Tibial artery (tissue), 4 donors: ENCODE measurements around the gene DTX3L.

Experiments
- DNase-seq, 2 donors: peaks; one replicate each; pipeline ENCODE4 v3.0.0-alpha.2; 2019
- H3K27ac ChIP-seq, 2 donors: fragments of 200-600 bp; sonication (generic) in 1 of 2; 1 replicate in 1 of 2; 2 replicates in 1 of 2; pipeline ENCODE4 v1.5.1; 2018 to 2019; ENCODE audit warnings: mild to moderate bottlenecking in 1 of 2
- H3K27me3 ChIP-seq, 2 donors: fragments of 200-600 bp; sonication (generic) in 1 of 2; one replicate each; pipeline versions ENCODE4 v1.5.1 to v1.6.0; 2016 to 2019
- H3K36me3 ChIP-seq, 3 donors: fragments of 200-600 bp; sonication (generic) in 2 of 3; one replicate each; pipeline ENCODE4 v1.5.1; 2016 to 2019; ENCODE audit warnings: mild to moderate bottlenecking in 2 of 3
- H3K4me1 ChIP-seq, 4 donors: fragments of 200-600 bp; sonication (generic) in 2 of 4; 1 replicate in 3 of 4; 2 replicates in 1 of 4; pipeline ENCODE4 v1.5.1; 2016 to 2019
- H3K4me3 ChIP-seq, 2 donors: fragments of 200-600 bp; sonication (generic) in 1 of 2; 1 replicate in 1 of 2; 2 replicates in 1 of 2; pipeline ENCODE4 v1.5.1; 2018 to 2019; ENCODE audit warnings: mild to moderate bottlenecking in 2 of 2
- H3K9me3 ChIP-seq, 3 donors: fragments of 200-600 bp; sonication (generic) in 1 of 3; one replicate each; pipeline ENCODE4 v1.5.1; 2016 to 2019
- intact Hi-C: fragments of 100-400 bp; cut with DNase I; formaldehyde crosslinking; loops from one replicate; pipeline ENCODE4 v1.15.0; 2023; ENCODE audit warnings: low total_unique reads
- TF ChIP-seq, protein P1 (sequence below), 2 experiments: fragments of 200-600 bp in 1 of 2; fragments of 450-650 bp in 1 of 2; IDR thresholded peaks; one replicate each; pipeline ENCODE4 v1.5.1; 2017 to 2019; ENCODE audit warnings: antibody characterized with exemption in 2 of 2, mild to moderate bottlenecking in 1 of 2, moderate library complexity in 1 of 2

The DTX3L gene

DNA sequence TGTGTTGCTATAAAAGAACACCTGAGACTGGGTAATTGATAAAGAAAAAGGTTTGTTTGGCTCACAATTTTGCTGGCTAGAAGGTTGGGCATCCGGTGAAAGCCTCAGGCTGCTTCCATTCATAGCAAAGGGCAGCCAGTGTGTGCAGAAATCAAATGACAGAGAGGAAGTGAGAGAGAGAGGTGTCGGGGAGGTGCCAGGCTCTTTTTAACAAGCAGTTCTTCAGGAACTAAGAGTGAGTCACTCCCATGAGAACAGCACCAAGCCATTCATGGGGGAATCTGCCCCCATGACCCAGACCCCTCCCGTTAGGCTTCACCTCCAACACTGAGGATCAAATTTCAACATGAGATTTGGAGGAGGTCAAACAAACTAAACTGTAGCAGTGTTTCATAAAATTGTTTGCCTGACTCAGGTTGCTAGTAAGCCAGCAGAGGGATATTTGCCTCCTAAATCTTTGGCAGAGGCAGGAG, 8.8 kb downstream of the DTX3L start:
- Histone ChIP-seq H3K4me3 (no peak overlapping the region), H3K36me3 (peaks cover 25 to 59% (median 41%) of the 10 kb centered on the region in 3 donors), H3K27ac (no peak overlapping the region), H3K27me3 (peaks cover 0 to 5% of the 10 kb centered on the region in 2 donors), H3K4me1 (peaks cover 0 to 7% (median 3%) of the 10 kb centered on the region in 4 donors), H3K9me3 (no peaks in the 10 kb centered on the region)
- intact Hi-C loops, result no loop called here
- TF ChIP-seq, protein P1, sequence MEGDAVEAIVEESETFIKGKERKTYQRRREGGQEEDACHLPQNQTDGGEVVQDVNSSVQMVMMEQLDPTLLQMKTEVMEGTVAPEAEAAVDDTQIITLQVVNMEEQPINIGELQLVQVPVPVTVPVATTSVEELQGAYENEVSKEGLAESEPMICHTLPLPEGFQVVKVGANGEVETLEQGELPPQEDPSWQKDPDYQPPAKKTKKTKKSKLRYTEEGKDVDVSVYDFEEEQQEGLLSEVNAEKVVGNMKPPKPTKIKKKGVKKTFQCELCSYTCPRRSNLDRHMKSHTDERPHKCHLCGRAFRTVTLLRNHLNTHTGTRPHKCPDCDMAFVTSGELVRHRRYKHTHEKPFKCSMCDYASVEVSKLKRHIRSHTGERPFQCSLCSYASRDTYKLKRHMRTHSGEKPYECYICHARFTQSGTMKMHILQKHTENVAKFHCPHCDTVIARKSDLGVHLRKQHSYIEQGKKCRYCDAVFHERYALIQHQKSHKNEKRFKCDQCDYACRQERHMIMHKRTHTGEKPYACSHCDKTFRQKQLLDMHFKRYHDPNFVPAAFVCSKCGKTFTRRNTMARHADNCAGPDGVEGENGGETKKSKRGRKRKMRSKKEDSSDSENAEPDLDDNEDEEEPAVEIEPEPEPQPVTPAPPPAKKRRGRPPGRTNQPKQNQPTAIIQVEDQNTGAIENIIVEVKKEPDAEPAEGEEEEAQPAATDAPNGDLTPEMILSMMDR (IDR thresholded peaks at IDR 0.05), result no peak
- DNase-seq, result no peak

DNA sequence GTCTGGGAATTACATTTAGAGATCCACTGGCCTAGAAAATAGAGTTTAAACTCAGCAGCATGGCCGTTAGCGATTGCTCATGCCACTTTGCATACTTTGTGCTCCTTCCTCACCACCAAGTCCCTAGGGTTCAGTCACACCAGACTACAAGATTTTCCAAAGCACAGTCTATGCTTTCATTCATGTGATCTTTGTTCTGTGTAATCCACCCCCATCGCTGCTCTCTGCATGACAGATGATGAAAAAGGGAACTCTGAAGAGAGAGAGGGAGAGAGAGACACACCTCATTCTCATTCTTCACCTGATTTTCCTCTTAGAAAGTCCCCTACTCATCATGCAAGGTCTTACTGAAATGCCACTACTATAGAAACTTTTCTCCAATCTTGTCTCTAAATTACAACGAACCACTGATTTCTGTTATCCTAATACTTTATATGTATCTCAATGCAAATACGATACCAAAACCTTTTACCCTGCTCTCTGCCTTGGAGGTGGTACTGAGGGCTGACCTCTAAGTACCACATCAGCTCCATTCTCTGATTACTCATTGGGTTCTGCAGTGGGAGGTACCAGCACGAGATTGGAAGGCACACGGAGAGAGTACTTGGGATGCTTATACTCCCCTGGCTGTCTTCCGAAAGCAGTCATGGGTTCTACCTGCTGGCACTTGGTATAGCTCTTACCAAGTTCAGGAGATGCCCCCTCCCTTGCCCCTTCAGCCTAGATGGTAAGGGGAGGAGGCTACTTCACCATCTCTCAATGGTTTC, 12.2 kb downstream of the DTX3L start:
- no peak overlapping the region for H3K4me3 ChIP-seq
- H3K4me1 ChIP-seq, result peaks cover 0 to 7% (median 4%) of the 10 kb centered on the region in 4 donors
- no peak for DNase-seq
- peaks cover 0 to 5% of the 10 kb centered on the region in 2 donors for H3K27me3 ChIP-seq
- TF ChIP-seq, protein P1 (IDR thresholded peaks at IDR 0.05), result no peak
- H3K36me3 ChIP-seq, result peaks cover 15 to 28% (median 15%) of the 10 kb centered on the region in 3 donors
- H3K9me3 ChIP-seq, result no peaks in the 10 kb centered on the region
- H3K27ac ChIP-seq, result no peak overlapping the region
- intact Hi-C loops, result no loop called here

DNA sequence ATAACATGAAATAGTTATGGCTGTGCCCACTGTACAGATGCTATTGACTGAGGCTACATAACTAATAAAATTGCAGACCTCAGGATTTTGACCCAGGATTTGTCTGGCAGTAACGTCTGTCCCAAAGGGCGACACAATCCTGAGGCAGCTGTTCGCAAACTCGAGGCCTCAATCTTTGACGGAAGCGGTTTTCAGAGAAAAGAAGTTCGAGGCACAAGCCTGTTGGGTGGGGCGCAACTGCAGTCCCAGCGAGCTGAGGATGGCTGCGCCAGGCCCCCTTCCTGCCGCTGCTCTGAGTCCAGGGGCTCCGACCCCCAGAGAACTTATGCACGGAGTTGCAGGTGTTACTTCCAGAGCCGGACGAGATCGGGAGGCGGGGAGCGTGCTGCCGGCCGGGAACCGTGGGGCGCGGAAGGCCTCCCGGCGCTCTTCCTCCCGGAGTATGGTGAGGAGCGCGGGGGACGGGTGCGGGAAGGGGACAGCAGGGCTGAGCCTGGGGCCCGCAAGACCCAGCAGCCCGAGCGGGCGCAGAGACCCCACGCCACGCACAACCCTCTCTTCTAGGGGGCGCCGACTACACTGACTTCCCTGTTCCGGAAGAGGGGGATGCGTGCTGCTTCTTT, 13.4 kb downstream of the DTX3L start, which contains the start of gene PARP15:
TSS of gene PARP15 (plus strand) at position 242 of the 623 bp plus-strand sequence. CDS start at position 260, 18 bp downstream.
- Histone ChIP-seq H3K4me1 (peaks cover 0 to 7% (median 4%) of the 10 kb centered on the region in 4 donors), H3K9me3 (peaks cover 0 to 10% (median 5%) of the 10 kb centered on the region in 3 donors), H3K27me3 (peaks cover 0 to 5% of the 10 kb centered on the region in 2 donors), H3K27ac (no peak within 1 kb of the TSS), H3K36me3 (peaks cover 5 to 17% (median 7%) of the 10 kb centered on the region in 3 donors), H3K4me3 (peak within 1 kb of the TSS; percentile 32 to 46)
- no peak for DNase-seq
- TF ChIP-seq, protein P1 (IDR thresholded peaks at IDR 0.05), result no peak
- intact Hi-C loops, result no loop called here

DNA sequence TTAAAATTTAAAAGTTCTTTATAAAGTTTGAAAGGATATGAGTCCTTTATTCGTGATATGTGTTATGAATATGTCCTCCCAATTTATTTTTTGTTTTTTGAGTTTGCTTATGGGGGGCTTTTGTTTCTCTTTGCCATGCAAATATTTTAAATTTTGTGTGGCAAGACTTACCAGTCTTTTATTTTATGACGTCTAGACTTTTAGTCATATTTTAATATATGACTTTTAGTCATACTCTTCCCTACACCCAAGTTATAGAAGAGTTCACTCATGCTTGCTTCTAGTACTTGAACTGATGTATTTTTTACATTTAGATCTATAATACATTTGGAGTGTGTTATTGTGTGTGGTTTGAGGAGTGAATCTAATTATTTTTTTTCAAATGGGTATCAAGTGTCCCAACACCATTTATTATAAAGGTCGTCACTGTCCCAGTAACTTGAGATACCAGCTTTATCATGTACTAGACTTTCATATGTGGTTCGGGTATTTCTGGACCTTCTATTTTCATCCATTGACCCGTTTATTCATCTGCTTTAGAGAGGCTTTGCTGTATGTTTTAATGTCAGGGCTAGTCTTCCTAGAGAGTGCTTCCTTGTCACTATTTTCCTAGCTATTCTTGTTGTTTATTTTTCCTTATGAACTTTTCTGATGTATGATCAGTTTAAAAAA, 14.1 kb downstream of the DTX3L start:
- H3K4me1 ChIP-seq, result peaks cover 0 to 7% (median 4%) of the 10 kb centered on the region in 4 donors
- no peak overlapping the region for H3K27ac ChIP-seq
- no peak for DNase-seq
- H3K9me3 ChIP-seq, result peaks cover 0 to 14% (median 12%) of the 10 kb centered on the region in 3 donors
- H3K36me3 ChIP-seq, result peaks cover 0 to 10% (median 3%) of the 10 kb centered on the region in 3 donors
- TF ChIP-seq, protein P1 (IDR thresholded peaks at IDR 0.05), result no peak
- intact Hi-C loops, result no loop called here
- H3K4me3 ChIP-seq, result peak overlapping the region; percentile 32 to 46
- H3K27me3 ChIP-seq, result peaks cover 0 to 5% of the 10 kb centered on the region in 2 donors

DNA sequence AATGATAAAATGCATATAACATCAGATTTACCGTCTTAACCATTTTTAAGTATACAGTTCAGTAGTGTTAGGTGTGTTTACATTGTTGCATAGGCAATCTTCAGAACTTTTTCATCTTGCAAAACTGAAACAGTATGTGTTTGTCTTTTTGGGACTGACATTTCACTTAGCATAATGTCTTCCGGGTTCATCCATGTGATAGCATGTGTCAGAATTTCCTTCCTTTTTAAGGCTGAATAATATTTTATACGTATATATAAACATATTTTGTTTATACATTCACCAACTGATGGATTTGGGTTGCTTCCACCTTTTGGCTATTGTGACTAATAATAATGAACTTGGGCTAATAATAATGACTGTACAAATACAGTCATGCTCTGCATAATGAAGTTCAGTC, 16.3 kb downstream of the DTX3L start:
- DNase-seq, result no peak
- intact Hi-C loops, result no loop called here
- Histone ChIP-seq H3K9me3 (peaks cover 0 to 22% (median 13%) of the 10 kb centered on the region in 3 donors), H3K4me3 (no peak overlapping the region), H3K36me3 (peaks cover 0 to 3% (median 0%) of the 10 kb centered on the region in 3 donors), H3K27me3 (peaks cover 0 to 5% of the 10 kb centered on the region in 2 donors), H3K27ac (no peak overlapping the region), H3K4me1 (peaks cover 0 to 7% (median 4%) of the 10 kb centered on the region in 4 donors)
- TF ChIP-seq, protein P1 (IDR thresholded peaks at IDR 0.05), result no peak
